ENCODE measurements around the gene SENP5.

The SENP5 gene

GRCh38 chr3:196967412-196968232 lies 99.9 kb downstream of the SENP5 start:
- peaks cover 5% of the 10 kb centered on the region; the same call in 1 of the 2 replicates for H4K20me1 ChIP-seq (ENCODE audit: insufficient read depth, low read length)
- H3K27me3 ChIP-seq (ENCODE audit: insufficient read depth, low read length, poor library complexity), result no peaks in the 10 kb centered on the region
- no peak for DNase-seq
- peaks cover 27% of the 10 kb centered on the region for H3K4me1 ChIP-seq (ENCODE audit: insufficient read depth, low read length)
- H3K79me2 ChIP-seq (ENCODE audit: insufficient read depth, low read length), result no peaks in the 10 kb centered on the region; the same call in 1 of the 2 replicates
- ATAC-seq (ENCODE audit: insufficient read depth, low read depth), result no peak
- H3K4me3 ChIP-seq (ENCODE audit: low read depth in 1 of 2, low read length in 2 of 2), result peak overlapping the region; percentile 45 to 77; a peak in 3 of 4 replicates
- H3K9ac ChIP-seq (ENCODE audit: low read depth, low read length), result peak overlapping the region; percentile 86
- H2AFZ ChIP-seq (ENCODE audit: low read depth, low read length), result peak overlapping the region; percentile 90; the same call in 1 of the 2 replicates
- no peak overlapping the region for H3K27ac ChIP-seq (ENCODE audit: low read length)
- H3K4me2 ChIP-seq (ENCODE audit: insufficient read depth, low read length), result peak overlapping the region; percentile 94
- H3K9me3 ChIP-seq (ENCODE audit: insufficient read depth, low read length, severe bottlenecking), result no peaks in the 10 kb centered on the region
- H3K36me3 ChIP-seq (ENCODE audit: insufficient read depth, low read length), result peaks cover 17% of the 10 kb centered on the region; the same call in 1 of the 2 replicates
- no peak for TF ChIP-seq CTCF (IDR thresholded peaks at IDR 0.05; ENCODE audit: borderline replicate concordance, extremely low read depth, low read length, poor library complexity, severe bottlenecking)
- no peak for TF ChIP-seq EZH2 (IDR thresholded peaks at IDR 0.05; ENCODE audit: borderline replicate concordance, low read depth, low read length, severe bottlenecking)

GRCh38 chr3:196968233-196969133 lies 100.8 kb downstream of the SENP5 start, which contains the start of gene PIGZ:
Gene PIGZ (minus strand): TSS chr3:196968833. CDS start chr3:196952031, 16,802 bp downstream.
- ATAC-seq (ENCODE audit: insufficient read depth, low read depth) (peak; percentile 79), DNase-seq (peak; percentile 54)
- H3K4me2 ChIP-seq (ENCODE audit: insufficient read depth, low read length), result peak within 1 kb of the TSS; percentile 94
- H4K20me1 ChIP-seq (ENCODE audit: insufficient read depth, low read length), result peaks cover 5% of the 10 kb centered on the region; the same call in 1 of the 2 replicates
- peak within 1 kb of the TSS; percentile 86 for H3K9ac ChIP-seq (ENCODE audit: low read depth, low read length)
- H3K27ac ChIP-seq (ENCODE audit: low read length), result peak within 1 kb of the TSS; percentile 55
- peaks cover 27% of the 10 kb centered on the region for H3K4me1 ChIP-seq (ENCODE audit: insufficient read depth, low read length)
- peak within 1 kb of the TSS; percentile 90 for H2AFZ ChIP-seq (ENCODE audit: low read depth, low read length)
- no peaks in the 10 kb centered on the region for H3K27me3 ChIP-seq (ENCODE audit: insufficient read depth, low read length, poor library complexity)
- peaks cover 17% of the 10 kb centered on the region; the same call in 1 of the 2 replicates for H3K36me3 ChIP-seq (ENCODE audit: insufficient read depth, low read length)
- no peaks in the 10 kb centered on the region; the same call in 1 of the 2 replicates for H3K79me2 ChIP-seq (ENCODE audit: insufficient read depth, low read length)
- peak within 1 kb of the TSS; percentile 60 to 77 for H3K4me3 ChIP-seq (ENCODE audit: low read depth in 1 of 2, low read length in 2 of 2)
- TF ChIP-seq EZH2 (IDR thresholded peaks at IDR 0.05; ENCODE audit: borderline replicate concordance, low read depth, low read length, severe bottlenecking) (no peak), CTCF (IDR thresholded peaks at IDR 0.05; ENCODE audit: borderline replicate concordance, extremely low read depth, low read length, poor library complexity, severe bottlenecking) (no peak)
- no peaks in the 10 kb centered on the region for H3K9me3 ChIP-seq (ENCODE audit: insufficient read depth, low read length, severe bottlenecking)

GRCh38 chr3:196969134-196969659 lies 101.5 kb downstream of the SENP5 start:
- Histone ChIP-seq H3K79me2 (ENCODE audit: insufficient read depth, low read length) (no peaks in the 10 kb centered on the region; the same call in 1 of the 2 replicates), H3K4me1 (ENCODE audit: insufficient read depth, low read length) (peaks cover 27% of the 10 kb centered on the region), H3K9me3 (ENCODE audit: insufficient read depth, low read length, severe bottlenecking) (no peaks in the 10 kb centered on the region), H3K36me3 (ENCODE audit: insufficient read depth, low read length) (peaks cover 17% of the 10 kb centered on the region; the same call in 1 of the 2 replicates), H3K4me2 (ENCODE audit: insufficient read depth, low read length) (peak overlapping the region; percentile 94), H3K4me3 (ENCODE audit: low read depth in 1 of 2, low read length in 2 of 2) (peak overlapping the region; percentile 60 to 77), H3K9ac (ENCODE audit: low read depth, low read length) (peak overlapping the region; percentile 86), H3K27ac (ENCODE audit: low read length) (peak overlapping the region; percentile 55), H4K20me1 (ENCODE audit: insufficient read depth, low read length) (peaks cover 5% of the 10 kb centered on the region; the same call in 1 of the 2 replicates), H2AFZ (ENCODE audit: low read depth, low read length) (peak overlapping the region; percentile 90), H3K27me3 (ENCODE audit: insufficient read depth, low read length, poor library complexity) (no peaks in the 10 kb centered on the region)
- ATAC-seq (ENCODE audit: insufficient read depth, low read depth) (peak; percentile 49), DNase-seq (peak; percentile 54)
- TF ChIP-seq CTCF (IDR thresholded peaks at IDR 0.05; ENCODE audit: borderline replicate concordance, extremely low read depth, low read length, poor library complexity, severe bottlenecking), result no peak
- TF ChIP-seq EZH2 (IDR thresholded peaks at IDR 0.05; ENCODE audit: borderline replicate concordance, low read depth, low read length, severe bottlenecking), result peak; percentile 9

Measured in DND-41 (cell line).